Thoracic aorta (tissue), 2 donors: ENCODE results near the gene SKAP1. TPM values are rescaled to one million over a fixed set of nuclear protein-coding genes. Genes with fewer than 3 reads are reported as not detected.

Experiments
- ATAC-seq: fragments of 150-250 bp; one replicate; pipeline ENCODE4 v1.8.0; 2017; ENCODE audit warnings: low read depth; ENCODE audit not compliant: insufficient number of reproducible peaks, low FRiP score
- DNase-seq: peaks from one replicate; pipeline ENCODE4 v3.0.0-alpha.2; 2020; ENCODE audit warnings: low spot score
- H3K27ac ChIP-seq, 2 donors: fragments of 200-600 bp; sonication (generic); 1 replicate in 1 of 2; 2 replicates in 1 of 2; pipeline ENCODE4 v1.5.1; 2016; ENCODE audit warnings: mild to moderate bottlenecking in 2 of 2, moderate library complexity in 2 of 2
- H3K27me3 ChIP-seq: fragments of 200-600 bp; sonication (generic); replicated peaks from 2 replicates; pipeline ENCODE4 v1.6.0; 2016; ENCODE audit warnings: mild to moderate bottlenecking; ENCODE audit not compliant: insufficient read depth
- H3K36me3 ChIP-seq: fragments of 200-600 bp; sonication (generic); one replicate; pipeline ENCODE4 v1.5.1; 2016
- H3K4me1 ChIP-seq, 2 donors: fragments of 200-600 bp; sonication (generic); 1 replicate in 1 of 2; 2 replicates in 1 of 2; pipeline versions ENCODE4 v1.5.1 to v1.6.0; 2016; ENCODE audit warnings: low read depth in 2 of 2, mild to moderate bottlenecking in 1 of 2; ENCODE audit not compliant: control insufficient read depth in 1 of 2
- H3K4me3 ChIP-seq: fragments of 200-600 bp; sonication (generic); 2 replicates; pipeline ENCODE4 v1.5.1; 2016; ENCODE audit warnings: mild to moderate bottlenecking
- H3K9me3 ChIP-seq: fragments of 200-600 bp; sonication (generic); 2 replicates; pipeline ENCODE4 v1.5.1; 2016
- CTCF ChIP-seq: fragments of 200-600 bp; sonication (generic); IDR thresholded peaks from one replicate; pipeline ENCODE4 v1.5.1; 2019; ENCODE audit warnings: antibody characterized with exemption
- total RNA-seq, 2 donors: library from RNA; depleted of rRNA; stranded (reverse); fragments of >200 nt; gene quantifications; one replicate each; pipeline versions ENCODE4 v1.1.0 to v1.2.3, GENCODE V29; 2016

SKAP1 gene
- total RNA-seq, 2 donors from 2014 or later, result 2.6 TPM; not detected in 1

GRCh38 chr17:48311324-48311723, 118.7 kb downstream of the SKAP1 start:
- no peak for TF ChIP-seq CTCF
- ATAC-seq (no peak), DNase-seq (no peak)
- H3K9me3 ChIP-seq, result no peaks in the 10 kb centered on the region
- H3K4me3 ChIP-seq, result no peak overlapping the region
- H3K27ac ChIP-seq, result no peak overlapping the region
- no peaks in the 10 kb centered on the region for H3K4me1 ChIP-seq
- no peaks in the 10 kb centered on the region for H3K27me3 ChIP-seq
- H3K36me3 ChIP-seq, result no peaks in the 10 kb centered on the region

GRCh38 chr17:48310748-48311213, 119.2 kb downstream of the SKAP1 start:
- ATAC-seq (no peak), DNase-seq (no peak)
- Histone ChIP-seq H3K9me3 (no peaks in the 10 kb centered on the region), H3K4me1 (no peaks in the 10 kb centered on the region), H3K27ac (no peak overlapping the region), H3K36me3 (no peaks in the 10 kb centered on the region), H3K4me3 (no peak overlapping the region), H3K27me3 (no peaks in the 10 kb centered on the region)
- no peak for TF ChIP-seq CTCF

- no peak overlapping the region for H3K4me3 ChIP-seq
- DNase-seq (no peak), ATAC-seq (no peak)
- no peak for TF ChIP-seq CTCF
- no peaks in the 10 kb centered on the region for H3K4me1 ChIP-seq
- no peaks in the 10 kb centered on the region for H3K27me3 ChIP-seq
- H3K9me3 ChIP-seq, result no peaks in the 10 kb centered on the region
- H3K27ac ChIP-seq, result no peak overlapping the region
- no peaks in the 10 kb centered on the region for H3K36me3 ChIP-seq
Measured at GRCh38 chr17:48308581-48308980, 121.4 kb downstream of the SKAP1 start.

GRCh38 chr17:48307814-48308411, 122.1 kb downstream of the SKAP1 start:
- H3K27me3 ChIP-seq, result no peaks in the 10 kb centered on the region
- no peak for ATAC-seq

GRCh38 chr17:48307255-48307654, 122.8 kb downstream of the SKAP1 start:
- no peaks in the 10 kb centered on the region for H3K9me3 ChIP-seq
- no peak for TF ChIP-seq CTCF
- no peaks in the 10 kb centered on the region for H3K27me3 ChIP-seq
- H3K27ac ChIP-seq, result no peak overlapping the region
- no peaks in the 10 kb centered on the region for H3K4me1 ChIP-seq
- DNase-seq (no peak), ATAC-seq (no peak)
- H3K36me3 ChIP-seq, result no peaks in the 10 kb centered on the region
- no peak overlapping the region for H3K4me3 ChIP-seq

More at GRCh38 chr17:48307814-48308411, 122.1 kb downstream of the SKAP1 start:
- TF ChIP-seq CTCF, result peak; percentile 60
- Histone ChIP-seq H3K9me3 (no peaks in the 10 kb centered on the region), H3K27ac (no peak overlapping the region), H3K4me3 (no peak overlapping the region), H3K36me3 (no peaks in the 10 kb centered on the region), H3K4me1 (no peaks in the 10 kb centered on the region)
- DNase-seq, result no peak
